IMR-90 (cell line): ENCODE measurements around the gene HNRNPUL1.

ENCODE experiments used
- CTCF ChIP-seq: conservative IDR thresholded peaks from 2 replicates; pipeline ENCODE4 v1.5.1; 2012; ENCODE audit warnings: mild to moderate bottlenecking, low read depth, low read length, improper control_type of control experiment
- ELK1 ChIP-seq: fragments of 150-350 bp; IDR thresholded peaks from 2 replicates; pipeline ENCODE4 v1.6.1; 2016; ENCODE audit warnings: low read depth, mild to moderate bottlenecking, low read length, moderate library complexity, borderline replicate concordance
- MAFK ChIP-seq: IDR thresholded peaks from 2 replicates; pipeline ENCODE4 v1.6.1; 2012; ENCODE audit warnings: low read depth, low read length, improper control_type of control experiment
- POLR2A ChIP-seq: IDR thresholded peaks from 2 replicates; pipeline ENCODE4 v1.6.1; 2012; ENCODE audit warnings: mild to moderate bottlenecking, low read depth, low read length
- RFX5 ChIP-seq: IDR thresholded peaks from 2 replicates; pipeline ENCODE4 v1.8.0; 2012; ENCODE audit warnings: low read depth, mild to moderate bottlenecking, low read length, moderate library complexity
- USF2 ChIP-seq: fragments of 150-350 bp; IDR thresholded peaks from 2 replicates; pipeline ENCODE4 v1.6.1; 2017; ENCODE audit warnings: mild to moderate bottlenecking, antibody characterized with exemption, low read length, low read depth

- no peak for TF ChIP-seq POLR2A
- TF ChIP-seq ELK1, result no peak
- TF ChIP-seq RFX5, result no peak
- no peak for TF ChIP-seq USF2
- TF ChIP-seq MAFK, result no peak
- no peak for TF ChIP-seq CTCF
Measured at GRCh38 chr19:41297628-41298347, 33.6 kb downstream of the HNRNPUL1 start.
